ENCODE measurements around the gene EPB41L4B.
"Not testable (repeated sequence)": the region's sequence is repeated elsewhere in the genome, so short reads cannot be mapped to it uniquely, and the experiment has no call there.

Gene EPB41L4B

GRCh38 chr9:109289186-109289585 is 31.7 kb downstream of the EPB41L4B start:
- H3K4me3 ChIP-seq (ENCODE audit: low read depth, low read length, poor library complexity, severe bottlenecking): no peak overlapping the region
- H3K27ac ChIP-seq (ENCODE audit: low read depth, low read length, poor library complexity, severe bottlenecking): no peak overlapping the region
- H3F3A ChIP-seq (ENCODE audit: insufficient read depth, low read length): no peaks in the 10 kb centered on the region
- H3K9ac ChIP-seq (ENCODE audit: low read length): no peak overlapping the region
- no peaks in the 10 kb centered on the region for H3K9me2 ChIP-seq (ENCODE audit: low read depth, low read length)
- H3K4me1 ChIP-seq (ENCODE audit: insufficient read depth, low read length, severe bottlenecking): no peaks in the 10 kb centered on the region
- H2AFZ ChIP-seq (ENCODE audit: low read length): no peak overlapping the region
- H4K20me1 ChIP-seq (ENCODE audit: insufficient read depth, low read length): no peaks in the 10 kb centered on the region
- TF ChIP-seq EZH2 (IDR thresholded peaks at IDR 0.05; ENCODE audit: borderline replicate concordance, low read length) (no peak), CTCF (IDR thresholded peaks at IDR 0.05; ENCODE audit: low read length) (no peak)
- H3K36me3 ChIP-seq (ENCODE audit: insufficient read depth, low read length): no peaks in the 10 kb centered on the region
- H3K9me3 ChIP-seq (ENCODE audit: low read length): no peaks in the 10 kb centered on the region
- no peak overlapping the region for H3K4me2 ChIP-seq (ENCODE audit: low read length)
- no peaks in the 10 kb centered on the region for H3K27me3 ChIP-seq (ENCODE audit: insufficient read depth, low read length)
- H3K79me2 ChIP-seq (ENCODE audit: insufficient read depth, low read length): no peaks in the 10 kb centered on the region

- Histone ChIP-seq H3K4me3 (ENCODE audit: low read depth, low read length, poor library complexity, severe bottlenecking) (no peak overlapping the region), H3K4me2 (ENCODE audit: low read length) (no peak overlapping the region), H3K27me3 (ENCODE audit: insufficient read depth, low read length) (no peaks in the 10 kb centered on the region), H3K4me1 (ENCODE audit: insufficient read depth, low read length, severe bottlenecking) (no peaks in the 10 kb centered on the region), H3K9ac (ENCODE audit: low read length) (no peak overlapping the region), H3K27ac (ENCODE audit: low read depth, low read length, poor library complexity, severe bottlenecking) (no peak overlapping the region), H3K9me2 (ENCODE audit: low read depth, low read length) (no peaks in the 10 kb centered on the region), H2AFZ (ENCODE audit: low read length) (no peak overlapping the region), H3K79me2 (ENCODE audit: insufficient read depth, low read length) (no peaks in the 10 kb centered on the region), H3F3A (ENCODE audit: insufficient read depth, low read length) (no peaks in the 10 kb centered on the region), H3K9me3 (ENCODE audit: low read length) (no peaks in the 10 kb centered on the region), H4K20me1 (ENCODE audit: insufficient read depth, low read length) (no peaks in the 10 kb centered on the region), H3K36me3 (ENCODE audit: insufficient read depth, low read length) (no peaks in the 10 kb centered on the region)
- TF ChIP-seq EZH2 (IDR thresholded peaks at IDR 0.05; ENCODE audit: borderline replicate concordance, low read length) (no peak), CTCF (IDR thresholded peaks at IDR 0.05; ENCODE audit: low read length) (no peak)
These were observed 33.9 kb downstream of the EPB41L4B start for GRCh38 chr9:109286981-109287380.

- Histone ChIP-seq H3K9me2 (ENCODE audit: low read depth, low read length) (no peaks in the 10 kb centered on the region), H4K20me1 (ENCODE audit: insufficient read depth, low read length) (no peaks in the 10 kb centered on the region), H3K27me3 (ENCODE audit: insufficient read depth, low read length) (no peaks in the 10 kb centered on the region), H3K4me3 (ENCODE audit: low read depth, low read length, poor library complexity, severe bottlenecking) (no peak overlapping the region), H2AFZ (ENCODE audit: low read length) (no peak overlapping the region), H3K4me2 (ENCODE audit: low read length) (no peak overlapping the region), H3K36me3 (ENCODE audit: insufficient read depth, low read length) (no peaks in the 10 kb centered on the region), H3K79me2 (ENCODE audit: insufficient read depth, low read length) (no peaks in the 10 kb centered on the region), H3K9ac (ENCODE audit: low read length) (no peak overlapping the region), H3K9me3 (ENCODE audit: low read length) (no peaks in the 10 kb centered on the region), H3F3A (ENCODE audit: insufficient read depth, low read length) (no peaks in the 10 kb centered on the region), H3K27ac (ENCODE audit: low read depth, low read length, poor library complexity, severe bottlenecking) (no peak overlapping the region), H3K4me1 (ENCODE audit: insufficient read depth, low read length, severe bottlenecking) (no peaks in the 10 kb centered on the region)
- no peak for TF ChIP-seq EZH2 (IDR thresholded peaks at IDR 0.05; ENCODE audit: borderline replicate concordance, low read length)
These were observed 34.3 kb downstream of the EPB41L4B start for GRCh38 chr9:109286571-109286977.

- H3K9me2 ChIP-seq (ENCODE audit: low read depth, low read length); H3K36me3 ChIP-seq (ENCODE audit: insufficient read depth, low read length); H3K79me2 ChIP-seq (ENCODE audit: insufficient read depth, low read length); H3K9ac ChIP-seq (ENCODE audit: low read length); H3K27ac ChIP-seq (ENCODE audit: low read depth, low read length, poor library complexity, severe bottlenecking); H4K20me1 ChIP-seq (ENCODE audit: insufficient read depth, low read length); H3K4me1 ChIP-seq (ENCODE audit: insufficient read depth, low read length, severe bottlenecking); H3K4me3 ChIP-seq (ENCODE audit: low read depth, low read length, poor library complexity, severe bottlenecking); H3K27me3 ChIP-seq (ENCODE audit: insufficient read depth, low read length); H3K4me2 ChIP-seq (ENCODE audit: low read length); H3F3A ChIP-seq (ENCODE audit: insufficient read depth, low read length); H3K9me3 ChIP-seq (ENCODE audit: low read length); H2AFZ ChIP-seq (ENCODE audit: low read length): not testable (repeated sequence)
These were observed 37.2 kb downstream of the EPB41L4B start for GRCh38 chr9:109283672-109284071.

Measured in OCI-LY1 (cell line).